ENCODE data around the gene UBIAD1.
"Not testable (repeated sequence)": the region's sequence is repeated elsewhere in the genome, so short reads cannot be mapped to it uniquely, and the experiment has no call there.

Gene UBIAD1

GRCh38 chr1:11289064-11289463, 16.1 kb downstream of the UBIAD1 start:
- intact Hi-C loops (cut with DNase I; ENCODE audit: low total_unique reads) = no loop called here
- Histone ChIP-seq H3K27ac (no peak overlapping the region), H3K9me3 (no peaks in the 10 kb centered on the region), H3K27me3 (no peaks in the 10 kb centered on the region), H3K36me3 (peaks cover 7 to 69% (median 37%) of the 10 kb centered on the region in 3 donors), H3K4me3 (no peak overlapping the region), H3K4me1 (no peaks in the 10 kb centered on the region)
- DNase-seq = no peak
- TF ChIP-seq, protein P1, sequence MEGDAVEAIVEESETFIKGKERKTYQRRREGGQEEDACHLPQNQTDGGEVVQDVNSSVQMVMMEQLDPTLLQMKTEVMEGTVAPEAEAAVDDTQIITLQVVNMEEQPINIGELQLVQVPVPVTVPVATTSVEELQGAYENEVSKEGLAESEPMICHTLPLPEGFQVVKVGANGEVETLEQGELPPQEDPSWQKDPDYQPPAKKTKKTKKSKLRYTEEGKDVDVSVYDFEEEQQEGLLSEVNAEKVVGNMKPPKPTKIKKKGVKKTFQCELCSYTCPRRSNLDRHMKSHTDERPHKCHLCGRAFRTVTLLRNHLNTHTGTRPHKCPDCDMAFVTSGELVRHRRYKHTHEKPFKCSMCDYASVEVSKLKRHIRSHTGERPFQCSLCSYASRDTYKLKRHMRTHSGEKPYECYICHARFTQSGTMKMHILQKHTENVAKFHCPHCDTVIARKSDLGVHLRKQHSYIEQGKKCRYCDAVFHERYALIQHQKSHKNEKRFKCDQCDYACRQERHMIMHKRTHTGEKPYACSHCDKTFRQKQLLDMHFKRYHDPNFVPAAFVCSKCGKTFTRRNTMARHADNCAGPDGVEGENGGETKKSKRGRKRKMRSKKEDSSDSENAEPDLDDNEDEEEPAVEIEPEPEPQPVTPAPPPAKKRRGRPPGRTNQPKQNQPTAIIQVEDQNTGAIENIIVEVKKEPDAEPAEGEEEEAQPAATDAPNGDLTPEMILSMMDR (IDR thresholded peaks at IDR 0.05) = no peak

- H3K4me1 ChIP-seq = no peaks in the 10 kb centered on the region
- H3K27me3 ChIP-seq = no peaks in the 10 kb centered on the region
- no peak overlapping the region for H3K27ac ChIP-seq
- H3K36me3 ChIP-seq = peaks cover 19 to 81% (median 48%) of the 10 kb centered on the region in 3 donors
- H3K9me3 ChIP-seq = no peaks in the 10 kb centered on the region
- TF ChIP-seq, protein P1 (IDR thresholded peaks at IDR 0.05) = no peak
- intact Hi-C loops (cut with DNase I; ENCODE audit: low total_unique reads) = no loop called here
- no peak for DNase-seq
- H3K4me3 ChIP-seq = no peak overlapping the region
Observed at GRCh38 chr1:11291049-11291448, 18.1 kb downstream of the UBIAD1 start.

GRCh38 chr1:11293856-11294255, 20.9 kb downstream of the UBIAD1 start:
- intact Hi-C loops (cut with DNase I; ENCODE audit: low total_unique reads) = no loop called here
- DNase-seq = no peak
- H3K36me3 ChIP-seq = peaks cover 18 to 62% (median 54%) of the 10 kb centered on the region in 3 donors

GRCh38 chr1:11294951-11295350, 22.0 kb downstream of the UBIAD1 start:
- TF ChIP-seq, protein P1 (IDR thresholded peaks at IDR 0.05) = no peak
- intact Hi-C loops (cut with DNase I; ENCODE audit: low total_unique reads) = no loop called here
- no peaks in the 10 kb centered on the region for H3K27me3 ChIP-seq
- no peak overlapping the region for H3K27ac ChIP-seq
- no peaks in the 10 kb centered on the region for H3K9me3 ChIP-seq
- H3K4me1 ChIP-seq = no peaks in the 10 kb centered on the region
- H3K4me3 ChIP-seq = no peak overlapping the region
- DNase-seq = no peak
- peaks cover 18 to 52% (median 45%) of the 10 kb centered on the region in 3 donors for H3K36me3 ChIP-seq

More at GRCh38 chr1:11293856-11294255, 20.9 kb downstream of the UBIAD1 start:
- TF ChIP-seq, protein P1 (IDR thresholded peaks at IDR 0.05) = no peak
- H3K27me3 ChIP-seq = no peaks in the 10 kb centered on the region
- no peak overlapping the region for H3K4me3 ChIP-seq
- H3K27ac ChIP-seq = no peak overlapping the region
- H3K9me3 ChIP-seq = no peaks in the 10 kb centered on the region
- H3K4me1 ChIP-seq = no peaks in the 10 kb centered on the region

GRCh38 chr1:11295905-11296304, 22.9 kb downstream of the UBIAD1 start:
- peaks cover 18 to 43% (median 35%) of the 10 kb centered on the region in 3 donors for H3K36me3 ChIP-seq
- intact Hi-C loops (cut with DNase I; ENCODE audit: low total_unique reads) = no loop called here
- H3K27ac ChIP-seq = no peak overlapping the region

GRCh38 chr1:11297774-11298173, 24.8 kb downstream of the UBIAD1 start:
- H3K27me3 ChIP-seq; intact Hi-C loops (cut with DNase I; ENCODE audit: low total_unique reads); H3K4me1 ChIP-seq; DNase-seq; H3K27ac ChIP-seq; H3K9me3 ChIP-seq; H3K4me3 ChIP-seq: not testable (repeated sequence)
- peaks cover 18 to 35% (median 34%) of the 10 kb centered on the region in 3 donors for H3K36me3 ChIP-seq

More at GRCh38 chr1:11295905-11296304, 22.9 kb downstream of the UBIAD1 start:
- Histone ChIP-seq H3K4me3 (no peak overlapping the region), H3K4me1 (no peaks in the 10 kb centered on the region), H3K27me3 (no peaks in the 10 kb centered on the region), H3K9me3 (no peaks in the 10 kb centered on the region)
- DNase-seq = no peak
- TF ChIP-seq, protein P1 (IDR thresholded peaks at IDR 0.05) = no peak

Measured in tibial artery (tissue), 4 donors.